HG03097 (cell line): ENCODE data around the gene THAP10.
A peak's percentile ranks its signal among the peaks of the same experiment; 100 is the strongest.
"Not testable (repeated sequence)": the region's sequence is repeated elsewhere in the genome, so short reads cannot be mapped to it uniquely, and the experiment has no call there.

Source experiments
- ATAC-seq: cut with Tn5 transposase; IDR thresholded peaks from one replicate; pipeline ENCODE4 v1.9.1; 2021; ENCODE audit not compliant: unreplicated experiment, low FRiP score

THAP10 gene

DNA sequence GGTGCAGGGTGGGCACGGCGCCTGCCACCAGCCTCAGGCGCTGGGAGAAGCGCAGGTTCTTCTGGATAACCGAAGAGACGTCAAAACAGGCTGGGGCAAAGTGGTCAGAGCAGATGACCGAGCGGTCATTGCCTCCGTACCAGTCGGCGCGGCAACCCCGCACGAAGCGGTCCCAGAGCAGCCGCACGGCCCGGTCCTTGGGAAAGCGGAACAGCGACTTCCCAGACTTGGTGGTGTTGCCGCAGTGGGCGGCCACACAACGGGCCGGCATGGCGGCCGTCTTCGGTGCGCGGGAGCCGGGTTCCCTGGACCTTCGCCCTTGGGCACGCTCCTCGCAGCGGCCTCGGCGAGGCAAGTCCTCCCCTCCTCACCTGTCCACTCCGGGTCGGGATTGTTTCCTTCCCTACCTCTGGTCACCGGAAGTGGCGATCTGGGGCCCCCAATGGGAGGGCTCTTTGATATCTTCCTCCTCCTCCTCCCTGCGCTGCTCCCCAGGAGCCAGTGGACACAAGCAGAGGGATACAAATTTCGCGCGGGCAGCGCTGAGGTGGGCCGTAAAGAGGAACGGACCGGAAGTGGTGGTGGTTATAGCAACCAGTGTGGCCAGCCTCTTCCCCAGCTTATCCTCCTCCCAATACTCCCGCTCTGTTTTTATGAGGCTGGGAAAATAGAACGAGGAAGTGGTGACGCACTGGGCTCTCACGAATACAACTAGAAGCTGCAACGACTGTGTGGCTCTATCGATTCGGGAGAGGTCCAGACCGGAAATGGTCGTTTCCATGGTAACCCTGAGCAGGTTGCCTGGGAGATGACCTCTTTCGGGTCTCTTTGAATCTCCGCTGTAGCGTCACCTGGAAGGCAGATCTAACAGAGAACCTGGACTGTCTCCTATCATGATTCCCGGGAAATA is at the start of gene THAP10, which contains the start of gene LRRC49:
Gene THAP10, minus strand, starts transcription at position 432 of the 910 bp plus-strand sequence. Its CDS starts 161 bp downstream, at position 271.
Gene LRRC49, plus strand, starts transcription at position 825 of the 910 bp plus-strand sequence. Its CDS starts 69 bp downstream, at position 894.
- ATAC-seq, result peak; percentile 61

DNA sequence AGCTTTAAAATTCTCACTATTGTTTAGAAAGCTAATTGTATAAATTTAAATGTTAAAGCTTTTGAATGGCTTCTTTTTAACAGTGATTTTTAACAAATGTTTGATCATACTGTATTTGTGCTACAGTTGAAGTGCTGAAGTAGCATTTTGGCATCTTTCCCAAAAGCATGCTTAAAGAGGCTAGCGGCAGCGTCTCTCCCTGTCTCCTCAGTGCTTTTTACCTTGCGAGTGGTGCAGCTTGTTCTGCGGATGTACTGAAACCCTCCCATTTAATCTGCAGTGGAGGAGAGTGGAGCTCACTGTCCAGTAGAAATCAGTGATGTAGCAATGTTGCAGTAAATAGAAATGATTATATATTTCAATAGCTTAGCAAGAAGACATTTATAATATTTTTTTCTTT is 44.1 kb upstream of the THAP10 start:
- ATAC-seq, result no peak

GRCh38 chr15:70935631-70936030 is 43.4 kb upstream of the THAP10 start:
- ATAC-seq, result no peak

DNA sequence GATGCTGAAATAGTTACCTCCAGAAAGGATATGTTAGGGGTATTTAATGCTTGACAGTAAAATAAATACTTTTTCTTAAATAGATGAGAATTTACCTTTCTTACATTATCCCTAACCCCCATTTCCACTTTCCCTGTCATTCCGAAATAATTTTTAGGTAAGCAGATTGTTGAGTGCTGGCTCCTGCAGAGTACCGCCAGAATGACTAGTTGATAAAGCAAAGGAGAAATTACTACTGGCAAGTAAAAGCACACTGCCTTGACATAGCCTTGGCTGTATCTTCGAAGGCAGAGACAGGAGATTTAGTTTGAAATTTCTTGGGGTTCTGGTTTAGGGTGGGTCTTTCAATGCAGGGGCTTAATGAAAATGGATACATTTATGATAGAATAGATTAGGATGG is 41.2 kb upstream of the THAP10 start:
- ATAC-seq, result no peak

- no peak for ATAC-seq
Observed at GRCh38 chr15:70932397-70932796, 40.2 kb upstream of the THAP10 start.

GRCh38 chr15:70931821-70932220 is 39.6 kb upstream of the THAP10 start:
- ATAC-seq, result no peak

DNA sequence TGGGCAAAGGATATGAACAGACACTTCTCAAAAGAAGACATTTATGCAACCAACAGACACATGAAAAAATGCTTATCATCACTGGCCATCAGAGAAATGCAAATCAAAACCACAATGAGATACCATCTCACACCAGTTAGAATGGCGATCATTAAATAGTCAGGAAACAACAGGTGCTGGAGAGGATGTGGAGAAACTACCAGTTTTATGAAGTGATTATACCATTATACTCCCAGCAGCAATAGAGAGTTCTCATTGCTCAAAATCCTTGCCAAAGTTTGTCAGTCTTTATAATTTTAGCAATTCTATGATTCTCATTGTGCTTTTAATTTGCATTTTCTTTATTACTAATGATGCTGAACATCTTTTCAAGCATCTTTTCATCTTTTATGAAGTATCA is 34.7 kb upstream of the THAP10 start:
- not testable (repeated sequence) for ATAC-seq

GRCh38 chr15:70923311-70924080 is 31.3 kb upstream of the THAP10 start:
- no peak for ATAC-seq

- no peak for ATAC-seq
Observed at GRCh38 chr15:70922119-70922518, 29.9 kb upstream of the THAP10 start.

- ATAC-seq, result no peak
Observed at GRCh38 chr15:70920981-70921696, 28.9 kb upstream of the THAP10 start.

- no peak for ATAC-seq
Observed at GRCh38 chr15:70917955-70918354, 25.7 kb upstream of the THAP10 start.

- no peak for ATAC-seq
Observed at GRCh38 chr15:70916531-70916930, 24.3 kb upstream of the THAP10 start.

DNA sequence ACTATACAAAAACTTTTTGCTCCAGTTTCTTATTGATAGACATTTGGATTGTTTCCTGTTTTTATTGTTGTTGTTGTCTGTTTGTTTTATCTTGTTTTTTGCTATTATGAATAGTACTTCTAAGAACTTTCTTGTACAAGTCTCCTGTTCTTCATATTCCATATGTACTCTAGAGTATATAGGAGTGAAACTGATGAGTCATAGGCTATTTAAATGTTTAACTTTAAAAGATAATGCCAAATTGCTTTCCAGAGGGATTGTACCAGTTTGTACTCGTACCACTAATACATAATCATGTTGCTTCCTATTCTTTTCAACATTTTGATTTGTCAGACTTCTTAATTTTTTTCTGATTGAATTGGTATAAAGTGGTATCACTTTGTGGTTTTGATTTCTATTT is 20.0 kb upstream of the THAP10 start:
- ATAC-seq, result no peak

- ATAC-seq, result no peak
Observed at GRCh38 chr15:70910958-70911357, 18.7 kb upstream of the THAP10 start.

- no peak for ATAC-seq
Observed at GRCh38 chr15:70907784-70908471, 15.7 kb upstream of the THAP10 start.

DNA sequence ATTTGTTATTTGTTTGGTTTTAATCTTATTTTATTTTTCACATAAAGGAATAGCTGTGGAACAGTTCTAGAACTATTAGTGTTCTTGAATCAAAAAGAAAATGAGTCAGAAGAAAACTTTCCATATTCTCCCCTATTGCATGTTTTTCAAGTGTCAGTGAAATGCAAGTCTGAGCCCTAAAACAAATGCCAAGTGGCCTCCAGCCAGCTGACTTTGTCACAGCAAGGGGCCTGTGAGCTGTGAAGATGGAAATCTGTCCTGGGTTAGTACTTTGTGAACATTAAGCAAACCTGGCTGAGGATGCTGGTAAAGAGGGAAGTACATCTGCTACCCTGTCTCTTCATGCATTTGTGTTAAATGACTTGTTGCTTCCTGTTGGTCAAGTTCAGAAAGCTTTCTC is 14.6 kb upstream of the THAP10 start:
- ATAC-seq, result no peak

DNA sequence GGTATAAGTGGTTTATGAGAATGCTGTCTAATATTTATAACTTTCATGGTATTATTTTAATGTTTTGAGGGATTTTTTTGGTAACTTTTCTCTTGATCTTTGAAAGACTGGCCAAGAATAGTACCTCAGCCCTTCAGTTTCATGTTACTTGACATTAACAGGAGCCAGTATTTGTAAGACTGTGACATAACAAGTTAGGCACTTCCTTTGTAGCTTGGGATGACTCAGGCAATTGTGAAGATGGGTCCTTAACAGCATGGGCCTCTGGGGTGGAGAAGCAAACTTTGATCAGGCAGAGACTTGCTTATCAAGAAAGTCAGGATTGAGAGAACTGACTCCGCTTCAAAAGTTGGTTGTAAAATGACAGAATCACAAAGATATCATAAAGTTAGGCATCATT is 9.9 kb upstream of the THAP10 start:
- no peak for ATAC-seq

- no peak for ATAC-seq
Observed at GRCh38 chr15:70892912-70893560, 803 bp upstream of the THAP10 start.

DNA sequence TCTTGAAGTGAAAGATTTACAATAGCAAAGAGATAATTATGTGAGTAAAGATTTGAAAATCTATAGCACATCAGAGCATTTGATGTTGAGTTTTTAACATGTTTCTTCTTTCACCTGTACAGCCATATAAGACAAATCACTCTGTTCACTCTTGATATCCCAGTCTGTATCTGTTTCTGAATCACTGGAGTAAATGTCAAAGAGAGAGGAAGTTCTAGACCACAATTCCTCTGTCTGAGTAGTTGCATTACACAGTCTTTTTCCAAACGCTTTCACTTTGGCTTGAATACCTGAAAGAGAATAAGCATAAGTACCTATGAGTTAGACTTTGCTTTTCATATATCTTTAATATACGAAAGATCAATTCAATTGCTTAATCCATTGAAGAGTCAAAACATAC is 9.9 kb downstream of the THAP10 start:
- ATAC-seq, result no peak

GRCh38 chr15:70880781-70881180 is 11.5 kb downstream of the THAP10 start:
- no peak for ATAC-seq
